Breast epithelium (tissue), 3 donors: Measurements from ENCODE around the gene TMEM158.

Experiments
- POLR2A ChIP-seq: fragments of 450-650 bp; IDR thresholded peaks from one replicate; pipeline ENCODE4 v1.6.1; 2016; ENCODE audit warnings: antibody characterized with exemption, mild to moderate bottlenecking, moderate library complexity
- TF ChIP-seq, protein P1 (sequence below), 3 donors: fragments of 450-650 bp; IDR thresholded peaks; one replicate each; pipeline ENCODE4 v1.5.1; 2016 to 2017; ENCODE audit warnings: antibody characterized with exemption in 3 of 3, mild to moderate bottlenecking in 3 of 3, moderate library complexity in 3 of 3

DNA sequence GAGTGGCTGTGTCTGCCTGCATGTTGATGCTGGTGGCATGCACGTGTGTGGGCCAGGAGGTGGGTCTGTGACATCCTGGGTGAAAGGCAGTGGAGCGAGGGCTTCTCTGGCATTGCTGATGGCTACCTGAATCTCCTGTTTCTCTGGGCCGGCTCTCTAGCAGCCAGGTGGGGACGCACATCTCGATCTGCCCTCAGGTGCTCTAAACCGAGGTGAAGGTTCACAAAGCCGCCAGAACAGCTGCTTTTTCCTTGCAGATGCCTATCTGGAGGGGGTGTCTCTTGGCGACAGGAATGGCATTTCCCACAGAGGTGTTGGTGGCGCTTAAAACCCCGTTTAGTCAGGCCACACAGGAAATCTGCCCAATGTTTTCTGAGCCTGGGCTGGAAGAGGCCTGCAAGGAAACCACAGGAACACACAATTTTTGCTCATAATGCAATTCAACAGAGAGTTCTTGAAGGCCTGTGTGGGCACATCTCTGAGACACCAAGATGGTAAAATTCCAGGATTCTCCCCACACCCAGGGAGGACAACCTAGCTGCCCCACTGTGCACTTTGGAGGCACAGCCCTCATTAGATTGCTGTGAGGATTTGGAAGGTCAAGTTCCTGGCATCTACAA, 11.9 kb downstream of the TMEM158 start:
- TF ChIP-seq, protein P1, sequence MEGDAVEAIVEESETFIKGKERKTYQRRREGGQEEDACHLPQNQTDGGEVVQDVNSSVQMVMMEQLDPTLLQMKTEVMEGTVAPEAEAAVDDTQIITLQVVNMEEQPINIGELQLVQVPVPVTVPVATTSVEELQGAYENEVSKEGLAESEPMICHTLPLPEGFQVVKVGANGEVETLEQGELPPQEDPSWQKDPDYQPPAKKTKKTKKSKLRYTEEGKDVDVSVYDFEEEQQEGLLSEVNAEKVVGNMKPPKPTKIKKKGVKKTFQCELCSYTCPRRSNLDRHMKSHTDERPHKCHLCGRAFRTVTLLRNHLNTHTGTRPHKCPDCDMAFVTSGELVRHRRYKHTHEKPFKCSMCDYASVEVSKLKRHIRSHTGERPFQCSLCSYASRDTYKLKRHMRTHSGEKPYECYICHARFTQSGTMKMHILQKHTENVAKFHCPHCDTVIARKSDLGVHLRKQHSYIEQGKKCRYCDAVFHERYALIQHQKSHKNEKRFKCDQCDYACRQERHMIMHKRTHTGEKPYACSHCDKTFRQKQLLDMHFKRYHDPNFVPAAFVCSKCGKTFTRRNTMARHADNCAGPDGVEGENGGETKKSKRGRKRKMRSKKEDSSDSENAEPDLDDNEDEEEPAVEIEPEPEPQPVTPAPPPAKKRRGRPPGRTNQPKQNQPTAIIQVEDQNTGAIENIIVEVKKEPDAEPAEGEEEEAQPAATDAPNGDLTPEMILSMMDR (IDR thresholded peaks at IDR 0.05): no peak
- TF ChIP-seq POLR2A: no peak
